Immature natural killer cell (primary cell): ENCODE measurements around the gene PRICKLE2. TPM values are rescaled to one million over a fixed set of nuclear protein-coding genes. Genes with fewer than 3 reads are reported as not detected.

Source experiments
- DNase-seq, 3 donors: peaks; one replicate each; pipeline ENCODE4 v3.0.0; 2022; ENCODE audit warnings: mixed read lengths in 1 of 3
- H3K27ac Mint-ChIP-seq, 6 donors: one replicate each; pipeline ENCODE4 v1.8.0; 2020; ENCODE audit warnings: mixed read lengths in 6 of 6, mild to moderate bottlenecking in 5 of 6, inconsistent platforms in 4 of 6, moderate library complexity in 3 of 6
- H3K27me3 Mint-ChIP-seq, 3 donors: one replicate each; pipeline ENCODE4 v1.8.0; 2020 to 2021; ENCODE audit warnings: low read depth in 3 of 3, mild to moderate bottlenecking in 3 of 3, mixed read lengths in 3 of 3, moderate library complexity in 3 of 3, inconsistent platforms in 1 of 3
- H3K36me3 Mint-ChIP-seq, 3 donors: one replicate each; pipeline ENCODE4 v1.8.0; 2020; ENCODE audit warnings: mixed read lengths in 3 of 3, inconsistent platforms in 2 of 3, mild to moderate bottlenecking in 2 of 3
- H3K4me1 Mint-ChIP-seq, 2 donors: one replicate each; pipeline ENCODE4 v1.8.0; 2020; ENCODE audit warnings: inconsistent platforms in 2 of 2, mild to moderate bottlenecking in 2 of 2, mixed read lengths in 2 of 2, moderate library complexity in 1 of 2
- H3K4me3 Mint-ChIP-seq, 5 donors: one replicate each; pipeline ENCODE4 v1.8.0; 2020; ENCODE audit warnings: mild to moderate bottlenecking in 5 of 5, mixed read lengths in 5 of 5, inconsistent platforms in 3 of 5, moderate library complexity in 3 of 5
- H3K9me3 Mint-ChIP-seq, 6 donors: one replicate each; pipeline ENCODE4 v1.8.0; 2020; ENCODE audit warnings: mild to moderate bottlenecking in 6 of 6, mixed read lengths in 6 of 6, inconsistent platforms in 4 of 6, moderate library complexity in 3 of 6
- polyA plus RNA-seq, 3 donors: library from polyadenylated mRNA; unstranded; fragments of 300-500 nt; fragmentation: Illumina TruSeq; gene quantifications; one replicate each; pipeline ENCODE4 v1.2.3, GENCODE V29; 2021

Gene PRICKLE2
- polyA plus RNA-seq, 3 donors from 2014 or later: 0.19 to 0.64 (median 0.43) TPM

DNA sequence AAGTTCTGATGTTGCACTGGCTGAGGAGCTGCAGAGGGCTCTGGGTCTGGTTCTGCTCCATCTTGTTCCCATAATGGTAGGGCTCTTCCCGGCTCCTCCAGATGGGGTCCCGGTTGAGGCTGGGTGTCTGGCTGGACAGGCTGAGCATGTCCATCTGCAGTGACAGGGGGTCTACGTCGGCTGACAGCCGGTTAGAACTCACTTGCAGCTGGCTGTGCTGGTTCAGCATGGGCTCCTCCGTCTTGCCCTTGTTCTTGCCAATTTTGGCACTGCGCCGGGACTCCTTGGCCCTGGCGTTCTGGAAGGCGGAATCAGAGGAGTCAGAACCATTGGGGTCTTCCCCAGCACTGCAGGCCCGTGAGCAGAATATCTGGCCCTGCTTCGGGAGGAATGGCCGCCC lies 78.1 kb downstream of the PRICKLE2 start:
- Mint-ChIP-seq H3K4me1 (no peaks in the 10 kb centered on the region), H3K27ac (no peak overlapping the region), H3K36me3 (no peaks in the 10 kb centered on the region), H3K27me3 (peaks cover 0 to 3% (median 0%) of the 10 kb centered on the region in 3 donors), H3K4me3 (no peak overlapping the region), H3K9me3 (peaks cover 0 to 7% (median 0%) of the 10 kb centered on the region in 6 donors)
- no peak for DNase-seq

DNA sequence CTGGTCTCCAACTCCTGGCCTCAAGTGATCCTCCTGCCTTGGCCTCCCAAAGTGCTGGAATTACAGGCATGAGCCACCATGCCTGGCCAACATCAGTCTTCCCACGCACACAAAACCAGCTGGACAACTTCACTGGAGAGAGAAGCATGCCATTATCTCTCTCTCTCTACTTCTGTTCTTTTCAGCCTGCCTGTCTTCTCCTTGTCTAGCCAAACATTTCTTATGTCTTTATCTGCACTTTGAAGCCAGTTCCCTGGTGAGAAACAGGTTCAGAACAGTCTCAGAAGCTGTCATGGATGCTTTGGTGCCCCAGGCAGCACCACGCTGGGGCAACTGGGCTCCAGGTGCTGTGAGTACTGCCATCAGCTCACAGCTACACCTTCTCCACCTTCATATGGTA lies 79.8 kb downstream of the PRICKLE2 start:
- Mint-ChIP-seq H3K36me3 (no peaks in the 10 kb centered on the region), H3K27ac (no peak overlapping the region), H3K4me1 (no peaks in the 10 kb centered on the region), H3K27me3 (peaks cover 0 to under 1% (median 0%) of the 10 kb centered on the region in 3 donors), H3K4me3 (no peak overlapping the region), H3K9me3 (peaks cover 0 to 4% (median 0%) of the 10 kb centered on the region in 6 donors)
- DNase-seq: no peak

DNA sequence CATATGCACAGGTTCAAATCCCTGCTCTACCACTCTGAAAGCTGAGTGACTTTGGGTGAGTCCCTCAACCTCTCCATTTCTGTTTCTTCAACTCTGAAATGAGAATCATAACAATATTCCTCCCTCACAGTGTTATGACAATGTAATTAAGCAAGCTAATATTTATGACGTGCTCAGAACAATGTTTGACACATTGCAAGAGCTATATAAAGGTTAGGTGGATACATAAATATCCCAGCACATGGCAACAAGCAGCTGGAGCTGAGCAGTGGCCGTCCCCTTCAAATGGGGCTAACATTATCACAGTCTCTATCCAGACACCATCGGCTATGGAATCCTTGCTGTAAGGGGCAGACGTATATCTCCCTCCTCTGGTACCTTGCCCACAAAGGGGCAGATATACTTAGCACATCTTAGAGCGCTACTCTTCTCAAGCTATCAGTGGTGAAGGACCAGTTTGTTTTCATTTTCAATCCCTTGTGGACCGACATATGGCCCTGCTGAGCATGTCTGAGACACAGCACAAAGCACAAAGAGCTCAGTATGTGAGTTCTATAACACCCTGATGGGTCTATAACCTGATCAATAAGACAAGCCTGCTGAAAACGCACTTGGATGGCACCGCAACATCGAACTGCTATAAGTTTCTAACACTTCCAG lies 80.9 kb downstream of the PRICKLE2 start:
- Mint-ChIP-seq H3K36me3 (no peaks in the 10 kb centered on the region), H3K4me1 (no peaks in the 10 kb centered on the region), H3K27me3 (peaks cover 0 to 2% (median 2%) of the 10 kb centered on the region in 3 donors), H3K9me3 (peaks cover 0 to 6% (median 0%) of the 10 kb centered on the region in 6 donors), H3K4me3 (no peak overlapping the region), H3K27ac (no peak overlapping the region)
- no peak for DNase-seq

DNA sequence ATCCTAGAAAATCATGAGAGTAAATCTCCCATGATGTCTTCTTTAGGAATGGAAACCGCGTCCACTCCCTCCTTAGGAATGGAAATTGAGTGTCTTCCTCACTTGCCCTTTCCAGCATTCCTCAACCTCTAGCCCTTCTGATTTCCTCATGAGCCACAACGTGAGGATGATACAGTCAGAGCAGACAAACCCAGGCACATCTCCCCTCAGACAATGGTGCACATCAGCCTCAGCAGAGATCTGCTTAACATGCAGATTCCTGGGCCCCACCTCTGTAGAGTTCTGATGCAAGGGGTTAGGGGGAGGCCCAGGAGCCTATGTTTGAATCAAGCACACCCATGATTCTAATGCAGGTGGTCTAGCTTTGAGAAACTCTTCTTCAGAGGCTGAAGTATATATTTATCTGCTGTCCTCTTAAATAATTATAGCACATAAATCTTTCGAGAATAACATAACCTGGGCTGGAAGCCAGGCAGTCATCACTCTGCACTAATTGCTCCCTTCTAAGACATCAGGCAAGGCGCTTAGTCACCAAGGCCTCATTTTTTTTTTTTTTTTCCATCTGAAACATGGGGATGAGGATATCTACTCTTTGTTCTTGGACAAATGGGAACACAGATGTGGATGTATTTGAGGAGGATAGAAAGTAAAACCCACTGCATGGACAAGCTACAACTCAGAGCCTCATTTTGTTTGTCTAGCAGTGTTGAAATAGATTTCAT lies 81.7 kb downstream of the PRICKLE2 start:
- H3K27me3 Mint-ChIP-seq: peaks cover 0 to 3% (median 2%) of the 10 kb centered on the region in 3 donors
- no peak overlapping the region for H3K4me3 Mint-ChIP-seq
- no peaks in the 10 kb centered on the region for H3K36me3 Mint-ChIP-seq
- DNase-seq: no peak
- H3K27ac Mint-ChIP-seq: no peak overlapping the region
- H3K9me3 Mint-ChIP-seq: peaks cover 0 to 6% (median 0%) of the 10 kb centered on the region in 6 donors
- no peaks in the 10 kb centered on the region for H3K4me1 Mint-ChIP-seq

DNA sequence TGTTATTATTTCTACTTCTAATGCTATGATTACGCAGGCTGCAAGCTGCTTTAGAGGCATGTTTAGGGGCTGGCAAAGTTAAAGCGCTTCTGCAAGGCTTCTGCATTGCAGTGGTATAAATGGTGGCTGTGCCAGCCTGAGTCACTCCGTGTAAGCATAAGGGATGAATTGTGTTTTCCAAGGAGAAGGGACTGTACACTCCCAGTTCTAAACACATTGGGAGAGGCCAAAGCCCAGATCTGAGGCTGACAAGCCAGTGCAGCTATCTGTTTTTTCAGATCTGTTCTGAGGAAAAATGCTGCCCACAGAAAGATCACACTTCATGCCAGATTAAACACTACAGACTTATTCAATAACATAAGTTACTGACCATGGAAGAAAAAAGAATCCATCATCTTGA lies 83.8 kb downstream of the PRICKLE2 start:
- H3K4me3 Mint-ChIP-seq: no peak overlapping the region
- peaks cover 0 to 6% (median 0%) of the 10 kb centered on the region in 6 donors for H3K9me3 Mint-ChIP-seq
- no peaks in the 10 kb centered on the region for H3K36me3 Mint-ChIP-seq
- no peaks in the 10 kb centered on the region for H3K4me1 Mint-ChIP-seq
- peaks cover 0 to 3% (median 2%) of the 10 kb centered on the region in 3 donors for H3K27me3 Mint-ChIP-seq
- no peak for DNase-seq
- no peak overlapping the region for H3K27ac Mint-ChIP-seq

DNA sequence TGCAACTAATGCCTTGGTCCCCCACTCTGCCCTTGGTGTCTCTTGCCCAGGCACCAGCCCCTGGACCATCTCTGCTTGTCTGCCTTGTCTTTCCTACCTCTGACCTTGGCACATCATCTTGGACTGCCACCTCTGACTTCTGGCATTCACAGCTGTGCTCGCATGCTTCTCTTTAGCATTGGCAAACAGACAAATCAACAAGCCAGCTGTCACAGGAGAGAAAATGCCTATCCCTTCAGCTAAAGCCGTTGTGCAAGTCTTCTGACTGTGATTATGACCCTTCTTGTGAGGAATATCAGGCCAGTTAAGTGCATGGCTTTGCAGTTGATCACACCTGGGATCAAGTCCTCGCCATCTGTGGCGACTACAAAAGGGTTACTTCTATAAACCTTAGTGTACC lies 84.6 kb downstream of the PRICKLE2 start:
- Mint-ChIP-seq H3K4me1 (no peaks in the 10 kb centered on the region), H3K4me3 (no peak overlapping the region), H3K36me3 (no peaks in the 10 kb centered on the region), H3K9me3 (peaks cover 0 to 6% (median 0%) of the 10 kb centered on the region in 6 donors), H3K27ac (no peak overlapping the region), H3K27me3 (peaks cover 0 to 3% (median 2%) of the 10 kb centered on the region in 3 donors)
- DNase-seq: no peak

DNA sequence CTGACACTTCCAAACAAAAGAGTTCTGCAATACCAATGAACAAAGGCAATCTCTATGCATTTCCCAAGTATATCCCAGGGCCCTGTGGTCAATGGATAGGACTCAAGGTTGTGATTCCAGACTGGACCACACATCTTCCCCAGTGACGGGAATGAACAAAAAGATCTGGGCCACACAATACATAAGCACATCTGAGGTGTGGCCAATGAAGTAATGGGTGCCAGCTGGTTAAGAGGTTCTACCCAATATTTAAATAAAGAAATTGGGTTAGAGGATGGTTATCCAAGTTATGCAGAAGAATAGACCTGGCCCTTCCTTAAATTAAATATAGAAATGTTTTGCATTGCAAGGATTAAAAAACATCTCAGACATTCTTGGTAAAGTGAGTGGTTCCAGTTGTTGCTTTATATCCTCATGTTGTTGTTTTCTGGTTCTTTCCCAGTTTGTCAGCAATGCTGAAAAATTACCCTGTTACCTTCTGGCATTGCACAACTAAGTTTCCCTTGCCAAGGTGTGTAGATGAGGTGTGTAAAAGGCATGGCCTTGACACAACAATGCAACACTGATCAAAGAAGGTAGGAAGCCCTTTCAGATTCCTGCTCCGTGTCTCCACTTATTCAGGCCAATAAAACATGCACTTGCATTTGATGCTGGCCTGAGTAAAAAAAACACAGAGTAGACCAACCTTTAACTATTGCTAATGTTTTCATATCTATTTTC lies 86.5 kb downstream of the PRICKLE2 start:
- H3K4me3 Mint-ChIP-seq: no peak overlapping the region
- H3K27me3 Mint-ChIP-seq: peaks cover 0 to 3% (median 2%) of the 10 kb centered on the region in 3 donors
- peaks cover 0 to 5% (median 0%) of the 10 kb centered on the region in 6 donors for H3K9me3 Mint-ChIP-seq
- no peaks in the 10 kb centered on the region for H3K4me1 Mint-ChIP-seq
- no peak overlapping the region for H3K27ac Mint-ChIP-seq
- no peak for DNase-seq
- no peaks in the 10 kb centered on the region for H3K36me3 Mint-ChIP-seq

DNA sequence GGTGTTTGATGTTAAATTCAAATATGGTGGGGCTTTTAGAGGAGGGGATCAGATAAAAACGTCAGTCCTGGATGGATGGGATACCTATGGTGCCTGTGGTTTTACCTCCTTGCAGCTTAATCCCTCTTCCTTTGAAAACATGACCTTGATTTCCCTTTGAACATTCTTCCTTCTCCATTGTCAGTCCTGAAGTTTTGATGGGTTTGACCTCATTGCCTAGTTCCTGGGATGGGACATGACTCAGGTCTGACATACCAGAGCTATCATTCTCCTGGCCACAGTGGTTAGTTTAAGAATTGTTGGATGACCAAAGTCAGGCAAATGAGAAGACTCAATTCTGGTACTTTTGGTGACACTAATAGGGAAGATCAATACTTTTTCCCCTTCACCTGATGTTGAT lies 87.2 kb downstream of the PRICKLE2 start:
- Mint-ChIP-seq H3K36me3 (no peaks in the 10 kb centered on the region), H3K9me3 (peaks cover 0 to 6% (median 0%) of the 10 kb centered on the region in 6 donors), H3K27me3 (peaks cover 0 to 3% (median 2%) of the 10 kb centered on the region in 3 donors), H3K4me3 (no peak overlapping the region), H3K27ac (no peak overlapping the region), H3K4me1 (no peaks in the 10 kb centered on the region)
- no peak for DNase-seq

DNA sequence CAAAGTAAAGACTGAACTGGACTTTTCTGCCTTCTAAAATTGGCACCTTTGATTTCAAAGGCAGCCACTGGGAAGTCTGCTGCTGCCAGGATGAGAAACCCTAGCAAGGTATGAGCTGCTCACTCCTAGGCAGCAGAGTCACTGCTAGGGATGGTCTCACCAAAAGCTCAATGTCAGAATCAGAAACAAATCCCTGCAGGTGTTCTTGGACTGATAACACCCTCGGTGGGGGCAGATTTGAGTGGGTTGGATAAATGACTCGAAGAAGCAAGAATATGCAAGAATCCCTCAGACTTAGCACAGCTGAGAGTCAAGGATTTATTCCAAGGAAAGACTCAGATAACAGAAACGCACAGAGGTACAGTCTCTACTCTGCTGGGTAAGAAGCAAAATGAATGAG lies 90.4 kb downstream of the PRICKLE2 start:
- Mint-ChIP-seq H3K27ac (no peak overlapping the region), H3K36me3 (no peaks in the 10 kb centered on the region), H3K9me3 (peaks cover 0 to 5% (median 0%) of the 10 kb centered on the region in 6 donors), H3K4me1 (no peaks in the 10 kb centered on the region), H3K27me3 (peaks cover 0 to 5% (median 0%) of the 10 kb centered on the region in 3 donors), H3K4me3 (no peak overlapping the region)
- DNase-seq: no peak

DNA sequence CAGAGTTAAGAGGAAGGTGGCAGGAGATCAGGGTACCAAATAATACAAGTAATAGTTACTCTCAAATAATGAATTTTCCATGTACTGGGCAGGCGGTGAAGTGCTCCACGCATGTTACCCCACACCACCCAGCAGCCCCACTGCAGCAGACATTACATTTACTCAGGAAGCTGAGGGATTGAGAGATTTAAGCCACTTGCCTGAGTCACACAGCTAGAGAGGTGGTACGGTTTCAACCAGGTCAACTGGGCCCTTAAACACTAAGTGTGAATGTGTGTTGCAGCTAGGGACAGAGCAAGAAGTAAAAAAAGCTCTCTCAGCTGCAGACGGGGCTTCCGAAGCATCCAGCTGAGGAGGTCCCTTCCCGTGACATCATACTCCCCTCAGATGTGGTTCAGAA lies 91.3 kb downstream of the PRICKLE2 start:
- no peak for DNase-seq
- Mint-ChIP-seq H3K27me3 (peaks cover 0 to 2% (median 0%) of the 10 kb centered on the region in 3 donors), H3K36me3 (no peaks in the 10 kb centered on the region), H3K27ac (no peak overlapping the region), H3K4me1 (no peaks in the 10 kb centered on the region), H3K4me3 (no peak overlapping the region), H3K9me3 (peaks cover 0 to 5% (median 0%) of the 10 kb centered on the region in 6 donors)

DNA sequence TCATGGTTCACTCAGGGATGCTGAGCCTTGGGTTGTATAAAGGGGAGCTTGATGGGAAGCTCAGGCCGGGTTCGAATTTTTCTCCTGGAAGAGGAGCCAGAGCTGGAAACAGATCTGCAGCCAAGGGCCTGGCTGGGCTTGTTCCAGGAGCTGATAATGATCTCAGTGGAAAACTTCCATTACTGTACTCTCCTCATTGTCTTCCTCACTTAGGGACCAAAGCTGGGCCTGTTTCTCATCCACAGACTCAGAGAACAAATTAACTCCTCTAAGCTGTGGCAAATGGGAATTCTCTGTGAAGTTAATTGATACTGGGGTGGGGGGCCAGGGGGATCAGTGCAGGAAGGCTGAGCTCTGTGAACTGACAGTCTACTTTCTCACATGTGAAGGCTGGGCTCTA lies 92.0 kb downstream of the PRICKLE2 start:
- peaks cover 0 to 2% (median 0%) of the 10 kb centered on the region in 3 donors for H3K27me3 Mint-ChIP-seq
- no peak overlapping the region for H3K4me3 Mint-ChIP-seq
- no peak overlapping the region for H3K27ac Mint-ChIP-seq
- no peaks in the 10 kb centered on the region for H3K36me3 Mint-ChIP-seq
- H3K9me3 Mint-ChIP-seq: peaks cover 0 to 5% (median 0%) of the 10 kb centered on the region in 6 donors
- H3K4me1 Mint-ChIP-seq: no peaks in the 10 kb centered on the region
- no peak for DNase-seq

DNA sequence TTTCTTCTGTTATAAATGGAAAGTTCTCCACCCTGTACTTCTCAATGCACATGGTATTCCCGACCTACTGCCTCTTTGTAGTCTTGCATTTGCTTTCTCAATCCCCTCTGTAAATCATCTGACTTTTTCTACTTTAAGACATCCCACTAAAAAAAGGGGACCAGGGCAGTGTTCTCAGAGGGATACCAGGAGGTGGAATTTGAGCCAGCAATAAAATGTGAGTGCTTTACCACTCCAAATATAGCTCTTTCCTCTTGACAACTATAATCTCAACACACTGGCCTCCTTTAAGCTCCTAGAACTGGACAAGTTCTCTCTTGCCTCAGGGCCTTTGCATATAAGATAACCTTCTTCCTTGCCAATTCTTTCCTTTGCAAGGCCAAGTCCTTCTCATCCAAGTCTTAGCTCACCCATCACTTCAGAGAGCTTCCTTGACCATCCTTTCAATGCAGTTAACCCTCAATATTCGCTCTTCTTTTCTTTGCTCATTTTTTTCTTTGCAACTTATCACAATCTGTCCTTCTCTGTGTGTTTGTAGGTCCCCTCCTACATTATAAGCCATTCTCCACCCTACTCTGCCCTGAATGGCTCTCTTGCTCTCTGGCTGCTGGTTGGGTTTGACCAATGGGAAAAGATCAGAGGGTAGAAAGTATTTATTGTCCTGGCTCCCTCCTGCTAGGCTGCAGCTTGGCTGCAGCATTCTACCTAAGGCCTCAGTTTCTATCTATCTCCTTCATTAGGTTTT lies 93.4 kb downstream of the PRICKLE2 start:
- no peaks in the 10 kb centered on the region for H3K36me3 Mint-ChIP-seq
- peaks cover 0 to 2% (median 2%) of the 10 kb centered on the region in 3 donors for H3K27me3 Mint-ChIP-seq
- H3K4me3 Mint-ChIP-seq: no peak overlapping the region
- no peaks in the 10 kb centered on the region for H3K4me1 Mint-ChIP-seq
- DNase-seq: no peak
- no peak overlapping the region for H3K27ac Mint-ChIP-seq
- peaks cover 0 to 5% (median 0%) of the 10 kb centered on the region in 6 donors for H3K9me3 Mint-ChIP-seq

DNA sequence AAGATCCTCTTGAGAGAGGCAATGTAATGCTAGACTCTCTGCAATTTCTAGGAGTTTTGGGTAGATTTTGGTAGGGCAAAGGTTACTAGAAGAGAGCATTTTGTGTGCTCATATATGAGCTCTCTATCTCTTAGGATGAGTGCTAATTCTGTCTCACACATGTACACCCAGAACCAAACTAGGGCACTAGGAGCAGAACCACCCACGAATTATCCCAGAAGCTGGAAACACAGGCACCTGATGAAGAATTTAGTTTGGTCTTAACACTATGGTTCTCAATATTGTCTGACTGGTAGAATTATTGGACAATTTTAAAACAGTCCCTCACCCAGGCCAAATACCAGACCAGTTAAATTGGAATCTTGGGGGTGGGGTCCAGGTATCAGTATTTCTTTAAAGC lies 94.8 kb downstream of the PRICKLE2 start:
- peaks cover 0 to 2% (median 2%) of the 10 kb centered on the region in 3 donors for H3K27me3 Mint-ChIP-seq
- H3K4me3 Mint-ChIP-seq: no peak overlapping the region
- H3K4me1 Mint-ChIP-seq: no peaks in the 10 kb centered on the region
- H3K27ac Mint-ChIP-seq: no peak overlapping the region
- DNase-seq: no peak
- no peaks in the 10 kb centered on the region for H3K36me3 Mint-ChIP-seq
- peaks cover 0 to 5% (median 0%) of the 10 kb centered on the region in 6 donors for H3K9me3 Mint-ChIP-seq
